ENCODE results near the gene UBE2G1. TPM values are rescaled to one million over a fixed set of nuclear protein-coding genes. Genes with fewer than 3 reads are reported as not detected.

Gene UBE2G1
- total and polyA plus RNA-seq, 2 of the 8 experiments (the other 6 are each of a cell fraction or from before 2014, with no cell fraction given): 73.9 to 170 TPM

DNA sequence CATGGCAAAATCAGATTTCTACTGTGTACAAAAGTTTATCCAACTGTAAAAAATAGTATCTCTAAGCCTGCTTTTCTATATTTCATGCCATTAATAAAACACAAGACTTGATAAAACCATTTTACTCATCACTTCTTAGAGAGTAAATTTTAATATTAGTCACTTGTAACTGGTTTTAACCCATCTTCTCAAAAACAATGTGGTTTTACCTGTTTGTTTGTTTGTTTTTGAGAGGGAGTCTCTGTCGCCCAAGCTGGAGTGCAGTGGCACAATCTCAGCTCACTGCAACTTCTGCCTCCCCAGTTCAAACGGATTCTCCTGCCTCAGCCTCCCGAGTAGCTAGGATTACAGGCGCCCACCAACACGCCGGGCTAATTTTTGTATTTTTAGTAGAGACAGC lies 32.1 kb downstream of the UBE2G1 start:
- Histone ChIP-seq H3K9me3 (ENCODE audit: insufficient read depth in 2 of 2, low read depth in 1 of 2, low read length in 1 of 2) (no peaks in the 10 kb centered on the region), H3K23me2 (ENCODE audit: low read depth, low read length) (no peaks in the 10 kb centered on the region), H3K9ac (replicated peaks in 1 of 4; ENCODE audit: extremely low read depth in 1 of 4, low read depth in 3 of 4, low read length in 3 of 4) (no peak overlapping the region), H3K23ac (ENCODE audit: insufficient read length) (no peak overlapping the region), H3K36me3 (ENCODE audit: control insufficient read depth in 2 of 4, insufficient read depth in 4 of 4, low read length in 3 of 4) (peaks cover 0 to 6% (median 0%) of the 10 kb centered on the region in 4 experiments; a peak in 1 of 8 replicates), H4K5ac (ENCODE audit: insufficient read length, low read depth, low read length) (no peak overlapping the region), H3K4me1 (replicated peaks in 1 of 4; ENCODE audit: control insufficient read depth in 3 of 4, insufficient read depth in 4 of 4, low read length in 3 of 4) (peaks cover 2 to 7% (median 3%) of the 10 kb centered on the region in 4 experiments; a peak in 4 of 7 replicates), H2BK20ac (ENCODE audit: low read length) (no peak overlapping the region), H2AK5ac (ENCODE audit: low read depth, low read length) (no peak overlapping the region), H3K79me1 (ENCODE audit: low read depth, low read length) (peaks cover 3% of the 10 kb centered on the region), H3K14ac (ENCODE audit: insufficient read length) (no peak overlapping the region), H4K8ac (ENCODE audit: extremely low read depth, insufficient read depth, low read length) (no peak overlapping the region), H3K27me3 (replicated peaks in 1 of 4; ENCODE audit: control insufficient read depth in 3 of 4, extremely low read depth in 1 of 4, insufficient read depth in 3 of 4, low read length in 3 of 4) (no peaks in the 10 kb centered on the region; a peak in 1 of 7 replicates), H2BK15ac (ENCODE audit: low read length) (no peak overlapping the region), H2BK120ac (replicated peaks; ENCODE audit: low read depth, low read length) (no peak overlapping the region), H3K56ac (replicated peaks; ENCODE audit: insufficient read length, low read depth, low read length) (no peak overlapping the region), H3K18ac (ENCODE audit: extremely low read depth, low read length) (no peak overlapping the region), H3K27ac (ENCODE audit: low read depth, low read length) (no peak overlapping the region), H3K79me2 (ENCODE audit: control insufficient read depth in 1 of 2, insufficient read depth in 2 of 2, low read length in 2 of 2) (peaks cover 25 to 100% of the 10 kb centered on the region in 2 experiments), H3K4me3 (ENCODE audit: extremely low read depth in 1 of 4, insufficient read depth in 2 of 4, low read depth in 3 of 4, low read length in 4 of 4) (no peak overlapping the region), H4K91ac (replicated peaks; ENCODE audit: insufficient read length, low read length) (no peak overlapping the region), H3K4me2 (ENCODE audit: insufficient read depth in 1 of 2, low read depth in 2 of 2, low read length in 2 of 2) (no peak overlapping the region), H2AFZ (ENCODE audit: low read length) (no peak overlapping the region), H2BK12ac (ENCODE audit: low read depth, low read length) (no peak overlapping the region), H2BK5ac (ENCODE audit: low read depth, low read length) (no peak overlapping the region), H3K4ac (replicated peaks; ENCODE audit: insufficient read length, low read depth, low read length) (no peak overlapping the region), H4K20me1 (replicated peaks in 1 of 2; ENCODE audit: control insufficient read depth in 1 of 2, insufficient read depth in 2 of 2, low read length in 2 of 2) (peaks cover 28 to 36% of the 10 kb centered on the region in 2 experiments)
- ChIA-PET POLR2A (ENCODE audit: partially characterized antibody) (no interaction called here), CTCF (ENCODE audit: partially characterized antibody) (no interaction called here)
- DNase-seq (ENCODE audit: low read depth in 1 of 2, low spot score in 2 of 2): no peak
- WGBS, 2 experiments (ENCODE audit: extremely low coverage in 1 of 2, insufficient coverage in 1 of 2, insufficient read length in 1 of 2, insufficient replicate concordance in 2 of 2, low coverage in 1 of 2, low lambda C conversion rate in 2 of 2, missing lambda C conversion rate in 1 of 2): 96% methylated on average over 6 of the region's 6 CpGs; no CpG with 5 or more reads in 1 of the 2 experiments
- FAIRE-seq: no peak
- TF ChIP-seq HDAC6 (IDR thresholded peaks at IDR 0.05; ENCODE audit: low read depth, low read length): no peak
- no peak for TF ChIP-seq RAD21 (IDR thresholded peaks at IDR 0.05 in 1 of 2, conservative IDR thresholded peaks at IDR 0.05 in 1 of 2; ENCODE audit: low read depth in 2 of 2, low read length in 2 of 2)
- TF ChIP-seq, protein P1, sequence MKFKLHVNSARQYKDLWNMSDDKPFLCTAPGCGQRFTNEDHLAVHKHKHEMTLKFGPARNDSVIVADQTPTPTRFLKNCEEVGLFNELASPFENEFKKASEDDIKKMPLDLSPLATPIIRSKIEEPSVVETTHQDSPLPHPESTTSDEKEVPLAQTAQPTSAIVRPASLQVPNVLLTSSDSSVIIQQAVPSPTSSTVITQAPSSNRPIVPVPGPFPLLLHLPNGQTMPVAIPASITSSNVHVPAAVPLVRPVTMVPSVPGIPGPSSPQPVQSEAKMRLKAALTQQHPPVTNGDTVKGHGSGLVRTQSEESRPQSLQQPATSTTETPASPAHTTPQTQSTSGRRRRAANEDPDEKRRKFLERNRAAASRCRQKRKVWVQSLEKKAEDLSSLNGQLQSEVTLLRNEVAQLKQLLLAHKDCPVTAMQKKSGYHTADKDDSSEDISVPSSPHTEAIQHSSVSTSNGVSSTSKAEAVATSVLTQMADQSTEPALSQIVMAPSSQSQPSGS (IDR thresholded peaks at IDR 0.05; ENCODE audit: low read length): no peak
- no peak for TF ChIP-seq CHD1 (IDR thresholded peaks at IDR 0.05; ENCODE audit: low read depth, low read length)
- no peak for TF ChIP-seq BACH1 (IDR thresholded peaks at IDR 0.05; ENCODE audit: low read length)
- no peak for TF ChIP-seq BCL11A (IDR thresholded peaks at IDR 0.05; ENCODE audit: low read depth in 2 of 2, low read length in 2 of 2)
- TF ChIP-seq EP300 (IDR thresholded peaks at IDR 0.05; ENCODE audit: borderline replicate concordance in 1 of 2, low read depth in 2 of 2, low read length in 2 of 2): no peak
- TF ChIP-seq SRF (IDR thresholded peaks at IDR 0.05; ENCODE audit: low read depth, low read length): no peak
- TF ChIP-seq NANOG (IDR thresholded peaks at IDR 0.05; ENCODE audit: insufficient read depth, low read depth, low read length, poor library complexity, severe bottlenecking): no peak
- no peak for TF ChIP-seq CBX5 (IDR thresholded peaks at IDR 0.05; ENCODE audit: low read depth, low read length)
- TF ChIP-seq POU5F1 (IDR thresholded peaks at IDR 0.05; ENCODE audit: low read depth, low read length): no peak
- TF ChIP-seq POLR2AphosphoS5 (IDR thresholded peaks at IDR 0.05; ENCODE audit: low read depth, low read length): no peak
- no peak for TF ChIP-seq TCF12 (IDR thresholded peaks at IDR 0.05; ENCODE audit: low read depth, low read length)

Measured in H1 (cell line).